ENCODE data around the gene CALCB.
"Not testable (repeated sequence)": the region's sequence is repeated elsewhere in the genome, so short reads cannot be mapped to it uniquely, and the experiment has no call there.

The CALCB gene

DNA sequence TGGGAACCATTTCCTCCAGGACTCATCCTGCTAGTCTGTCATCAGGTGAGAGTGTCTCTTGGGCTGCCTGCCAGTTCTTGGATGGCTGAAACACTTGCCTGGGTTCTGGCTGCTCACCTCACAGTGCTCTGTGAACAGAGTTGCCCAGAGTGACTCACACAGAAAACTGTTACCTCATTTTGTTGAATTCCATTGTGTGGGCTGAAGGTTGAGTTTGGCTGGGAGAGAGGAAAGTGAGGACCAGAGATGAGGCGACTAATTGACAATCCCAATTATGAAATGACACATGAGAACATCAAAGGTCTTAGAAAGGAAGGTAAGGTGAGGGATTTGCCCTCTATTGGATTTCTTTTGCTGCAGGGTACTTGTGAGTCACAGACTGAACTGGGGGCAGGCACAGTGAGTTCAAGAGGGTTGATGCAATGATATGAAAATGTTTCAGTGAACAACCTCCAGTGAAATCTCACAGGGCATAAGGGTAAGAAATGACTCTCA, 20.2 kb upstream of the CALCB start:
- TF ChIP-seq, protein P1, sequence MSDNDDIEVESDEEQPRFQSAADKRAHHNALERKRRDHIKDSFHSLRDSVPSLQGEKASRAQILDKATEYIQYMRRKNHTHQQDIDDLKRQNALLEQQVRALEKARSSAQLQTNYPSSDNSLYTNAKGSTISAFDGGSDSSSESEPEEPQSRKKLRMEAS (IDR thresholded peaks at IDR 0.05; ENCODE audit: low read depth, low read length) = no peak
- no peak for TF ChIP-seq MYC (IDR thresholded peaks at IDR 0.05; ENCODE audit: low read depth, low read length)
- no peak for DNase-seq (ENCODE audit: low read depth)

GRCh38 chr11:15055620-15056356, 17.6 kb upstream of the CALCB start:
- no peak for TF ChIP-seq MYC (IDR thresholded peaks at IDR 0.05; ENCODE audit: low read depth, low read length)
- TF ChIP-seq, protein P2, sequence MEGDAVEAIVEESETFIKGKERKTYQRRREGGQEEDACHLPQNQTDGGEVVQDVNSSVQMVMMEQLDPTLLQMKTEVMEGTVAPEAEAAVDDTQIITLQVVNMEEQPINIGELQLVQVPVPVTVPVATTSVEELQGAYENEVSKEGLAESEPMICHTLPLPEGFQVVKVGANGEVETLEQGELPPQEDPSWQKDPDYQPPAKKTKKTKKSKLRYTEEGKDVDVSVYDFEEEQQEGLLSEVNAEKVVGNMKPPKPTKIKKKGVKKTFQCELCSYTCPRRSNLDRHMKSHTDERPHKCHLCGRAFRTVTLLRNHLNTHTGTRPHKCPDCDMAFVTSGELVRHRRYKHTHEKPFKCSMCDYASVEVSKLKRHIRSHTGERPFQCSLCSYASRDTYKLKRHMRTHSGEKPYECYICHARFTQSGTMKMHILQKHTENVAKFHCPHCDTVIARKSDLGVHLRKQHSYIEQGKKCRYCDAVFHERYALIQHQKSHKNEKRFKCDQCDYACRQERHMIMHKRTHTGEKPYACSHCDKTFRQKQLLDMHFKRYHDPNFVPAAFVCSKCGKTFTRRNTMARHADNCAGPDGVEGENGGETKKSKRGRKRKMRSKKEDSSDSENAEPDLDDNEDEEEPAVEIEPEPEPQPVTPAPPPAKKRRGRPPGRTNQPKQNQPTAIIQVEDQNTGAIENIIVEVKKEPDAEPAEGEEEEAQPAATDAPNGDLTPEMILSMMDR (IDR thresholded peaks at IDR 0.05; ENCODE audit: low read depth, low read length) = no peak
- no peak for TF ChIP-seq POLR2A (IDR thresholded peaks at IDR 0.05; ENCODE audit: extremely low read depth, insufficient read length)
- TF ChIP-seq, protein P1 (IDR thresholded peaks at IDR 0.05; ENCODE audit: low read depth, low read length) = no peak
- DNase-seq (ENCODE audit: low read depth) = no peak
- H3K4me3 ChIP-seq (ENCODE audit: low read depth, low read length) = no peak overlapping the region

More for the DNA sequence above, 20.2 kb upstream of the CALCB start:
- H3K4me3 ChIP-seq (ENCODE audit: low read depth, low read length) = no peak overlapping the region

- H3K4me3 ChIP-seq (ENCODE audit: low read depth, low read length) = no peak overlapping the region
- TF ChIP-seq, protein P1 (IDR thresholded peaks at IDR 0.05; ENCODE audit: low read depth, low read length) = no peak
- TF ChIP-seq, protein P2 (IDR thresholded peaks at IDR 0.05; ENCODE audit: low read depth, low read length) = no peak
- TF ChIP-seq MYC (IDR thresholded peaks at IDR 0.05; ENCODE audit: low read depth, low read length) = no peak
- no peak for TF ChIP-seq POLR2A (IDR thresholded peaks at IDR 0.05; ENCODE audit: extremely low read depth, insufficient read length)
- DNase-seq (ENCODE audit: low read depth) = no peak
These were observed 16.1 kb upstream of the CALCB start for GRCh38 chr11:15057329-15057728.

GRCh38 chr11:15059132-15059915, 14.1 kb upstream of the CALCB start:
- no peak for DNase-seq (ENCODE audit: low read depth)
- H3K4me3 ChIP-seq (ENCODE audit: low read depth, low read length) = no peak overlapping the region
- TF ChIP-seq POLR2A (IDR thresholded peaks at IDR 0.05; ENCODE audit: extremely low read depth, insufficient read length) = no peak
- TF ChIP-seq, protein P1 (IDR thresholded peaks at IDR 0.05; ENCODE audit: low read depth, low read length) = no peak
- TF ChIP-seq, protein P2 (IDR thresholded peaks at IDR 0.05; ENCODE audit: low read depth, low read length) = no peak
- TF ChIP-seq MYC (IDR thresholded peaks at IDR 0.05; ENCODE audit: low read depth, low read length) = no peak

GRCh38 chr11:15062599-15062998, 10.8 kb upstream of the CALCB start:
- DNase-seq (ENCODE audit: low read depth) = no peak
- TF ChIP-seq POLR2A (IDR thresholded peaks at IDR 0.05; ENCODE audit: extremely low read depth, insufficient read length) (no peak), MYC (IDR thresholded peaks at IDR 0.05; ENCODE audit: low read depth, low read length) (no peak)
- TF ChIP-seq, protein P2 (IDR thresholded peaks at IDR 0.05; ENCODE audit: low read depth, low read length) = no peak
- TF ChIP-seq, protein P1 (IDR thresholded peaks at IDR 0.05; ENCODE audit: low read depth, low read length) = no peak
- H3K4me3 ChIP-seq (ENCODE audit: low read depth, low read length) = no peak overlapping the region

- H3K4me3 ChIP-seq (ENCODE audit: low read depth, low read length); DNase-seq (ENCODE audit: low read depth): not testable (repeated sequence)
These were observed 3.6 kb upstream of the CALCB start for GRCh38 chr11:15069751-15070150.
